ENCODE data around the gene NEURL1B.

NEURL1B gene

GRCh38 chr5:172611913-172612312, 29.1 kb upstream of the NEURL1B start:
- H3K9ac ChIP-seq (ENCODE audit: low read length) = no peak overlapping the region
- no peaks in the 10 kb centered on the region for H3K4me1 ChIP-seq (ENCODE audit: insufficient read depth, low read length)
- no peak overlapping the region for H3K27ac ChIP-seq (ENCODE audit: low read depth, low read length)
- H3K4me3 ChIP-seq (ENCODE audit: low read depth in 1 of 2, low read length in 2 of 2) = no peak overlapping the region
- H3K27me3 ChIP-seq (ENCODE audit: control insufficient read depth in 1 of 2, insufficient read depth in 2 of 2, low read length in 2 of 2) = no peaks in the 10 kb centered on the region
- no peaks in the 10 kb centered on the region for H3K36me3 ChIP-seq (ENCODE audit: insufficient read depth, low read length)
- no peaks in the 10 kb centered on the region for H3K9me3 ChIP-seq (ENCODE audit: low read length)

- no peaks in the 10 kb centered on the region for H3K4me1 ChIP-seq (ENCODE audit: insufficient read depth, low read length)
- H3K27me3 ChIP-seq (ENCODE audit: control insufficient read depth in 1 of 2, insufficient read depth in 2 of 2, low read length in 2 of 2) = no peaks in the 10 kb centered on the region
- no peak overlapping the region for H3K4me3 ChIP-seq (ENCODE audit: low read depth in 1 of 2, low read length in 2 of 2)
- H3K27ac ChIP-seq (ENCODE audit: low read depth, low read length) = no peak overlapping the region
- H3K9ac ChIP-seq (ENCODE audit: low read length) = no peak overlapping the region
- no peaks in the 10 kb centered on the region for H3K36me3 ChIP-seq (ENCODE audit: insufficient read depth, low read length)
- H3K9me3 ChIP-seq (ENCODE audit: low read length) = no peaks in the 10 kb centered on the region
These were observed 28.3 kb upstream of the NEURL1B start for GRCh38 chr5:172612771-172613170.

GRCh38 chr5:172616136-172616535, 24.9 kb upstream of the NEURL1B start:
- Histone ChIP-seq H3K4me1 (ENCODE audit: insufficient read depth, low read length) (no peaks in the 10 kb centered on the region), H3K4me3 (ENCODE audit: low read depth in 1 of 2, low read length in 2 of 2) (no peak overlapping the region), H3K9me3 (ENCODE audit: low read length) (no peaks in the 10 kb centered on the region), H3K27me3 (ENCODE audit: control insufficient read depth in 1 of 2, insufficient read depth in 2 of 2, low read length in 2 of 2) (no peaks in the 10 kb centered on the region), H3K27ac (ENCODE audit: low read depth, low read length) (no peak overlapping the region), H3K36me3 (ENCODE audit: insufficient read depth, low read length) (no peaks in the 10 kb centered on the region), H3K9ac (ENCODE audit: low read length) (no peak overlapping the region)

- Histone ChIP-seq H3K9me3 (ENCODE audit: low read length) (no peaks in the 10 kb centered on the region), H3K36me3 (ENCODE audit: insufficient read depth, low read length) (no peaks in the 10 kb centered on the region), H3K4me3 (ENCODE audit: low read depth in 1 of 2, low read length in 2 of 2) (no peak overlapping the region), H3K4me1 (ENCODE audit: insufficient read depth, low read length) (no peaks in the 10 kb centered on the region), H3K27ac (ENCODE audit: low read depth, low read length) (no peak overlapping the region), H3K27me3 (ENCODE audit: control insufficient read depth in 1 of 2, insufficient read depth in 2 of 2, low read length in 2 of 2) (no peaks in the 10 kb centered on the region), H3K9ac (ENCODE audit: low read length) (no peak overlapping the region)
These were observed 24.3 kb upstream of the NEURL1B start for GRCh38 chr5:172616730-172617129.

- no peak overlapping the region for H3K4me3 ChIP-seq (ENCODE audit: low read depth in 1 of 2, low read length in 2 of 2)
- H3K36me3 ChIP-seq (ENCODE audit: insufficient read depth, low read length) = no peaks in the 10 kb centered on the region
- no peak overlapping the region for H3K27ac ChIP-seq (ENCODE audit: low read depth, low read length)
- H3K9ac ChIP-seq (ENCODE audit: low read length) = no peak overlapping the region
- H3K4me1 ChIP-seq (ENCODE audit: insufficient read depth, low read length) = no peaks in the 10 kb centered on the region
- no peaks in the 10 kb centered on the region for H3K27me3 ChIP-seq (ENCODE audit: control insufficient read depth in 1 of 2, insufficient read depth in 2 of 2, low read length in 2 of 2)
- H3K9me3 ChIP-seq (ENCODE audit: low read length) = no peaks in the 10 kb centered on the region
These were observed 23.2 kb upstream of the NEURL1B start for GRCh38 chr5:172617817-172618216.

GRCh38 chr5:172618574-172619365, 22.3 kb upstream of the NEURL1B start:
- H3K9ac ChIP-seq (ENCODE audit: low read length) = no peak overlapping the region
- no peaks in the 10 kb centered on the region for H3K9me3 ChIP-seq (ENCODE audit: low read length)
- H3K4me3 ChIP-seq (ENCODE audit: low read depth in 1 of 2, low read length in 2 of 2) = no peak overlapping the region
- no peaks in the 10 kb centered on the region for H3K4me1 ChIP-seq (ENCODE audit: insufficient read depth, low read length)
- no peaks in the 10 kb centered on the region for H3K27me3 ChIP-seq (ENCODE audit: control insufficient read depth in 1 of 2, insufficient read depth in 2 of 2, low read length in 2 of 2)
- H3K36me3 ChIP-seq (ENCODE audit: insufficient read depth, low read length) = no peaks in the 10 kb centered on the region
- no peak overlapping the region for H3K27ac ChIP-seq (ENCODE audit: low read depth, low read length)

- Histone ChIP-seq H3K27ac (ENCODE audit: low read depth, low read length) (no peak overlapping the region), H3K4me3 (ENCODE audit: low read depth in 1 of 2, low read length in 2 of 2) (no peak overlapping the region), H3K9ac (ENCODE audit: low read length) (no peak overlapping the region), H3K27me3 (ENCODE audit: control insufficient read depth in 1 of 2, insufficient read depth in 2 of 2, low read length in 2 of 2) (no peaks in the 10 kb centered on the region), H3K9me3 (ENCODE audit: low read length) (no peaks in the 10 kb centered on the region), H3K36me3 (ENCODE audit: insufficient read depth, low read length) (no peaks in the 10 kb centered on the region), H3K4me1 (ENCODE audit: insufficient read depth, low read length) (no peaks in the 10 kb centered on the region)
These were observed 20.6 kb upstream of the NEURL1B start for GRCh38 chr5:172620506-172620905.

- H3K9ac ChIP-seq (ENCODE audit: low read length) = no peak overlapping the region
These were observed 18.7 kb upstream of the NEURL1B start for GRCh38 chr5:172622091-172623046.

GRCh38 chr5:172623313-172623980, 17.6 kb upstream of the NEURL1B start:
- H3K9me3 ChIP-seq (ENCODE audit: low read length) = no peaks in the 10 kb centered on the region
- no peaks in the 10 kb centered on the region for H3K4me1 ChIP-seq (ENCODE audit: insufficient read depth, low read length)
- no peak overlapping the region for H3K9ac ChIP-seq (ENCODE audit: low read length)
- H3K27me3 ChIP-seq (ENCODE audit: control insufficient read depth in 1 of 2, insufficient read depth in 2 of 2, low read length in 2 of 2) = no peaks in the 10 kb centered on the region
- H3K27ac ChIP-seq (ENCODE audit: low read depth, low read length) = no peak overlapping the region
- H3K4me3 ChIP-seq (ENCODE audit: low read depth in 1 of 2, low read length in 2 of 2) = no peak overlapping the region
- H3K36me3 ChIP-seq (ENCODE audit: insufficient read depth, low read length) = no peaks in the 10 kb centered on the region

More at GRCh38 chr5:172622091-172623046, 18.7 kb upstream of the NEURL1B start:
- Histone ChIP-seq H3K36me3 (ENCODE audit: insufficient read depth, low read length) (no peaks in the 10 kb centered on the region), H3K4me1 (ENCODE audit: insufficient read depth, low read length) (no peaks in the 10 kb centered on the region), H3K27ac (ENCODE audit: low read depth, low read length) (no peak overlapping the region), H3K27me3 (ENCODE audit: control insufficient read depth in 1 of 2, insufficient read depth in 2 of 2, low read length in 2 of 2) (no peaks in the 10 kb centered on the region), H3K9me3 (ENCODE audit: low read length) (no peaks in the 10 kb centered on the region), H3K4me3 (ENCODE audit: low read depth in 1 of 2, low read length in 2 of 2) (no peak overlapping the region)

- Histone ChIP-seq H3K27ac (ENCODE audit: low read depth, low read length) (no peak overlapping the region), H3K9me3 (ENCODE audit: low read length) (no peaks in the 10 kb centered on the region), H3K36me3 (ENCODE audit: insufficient read depth, low read length) (no peaks in the 10 kb centered on the region), H3K4me1 (ENCODE audit: insufficient read depth, low read length) (no peaks in the 10 kb centered on the region), H3K9ac (ENCODE audit: low read length) (no peak overlapping the region), H3K27me3 (ENCODE audit: control insufficient read depth in 1 of 2, insufficient read depth in 2 of 2, low read length in 2 of 2) (no peaks in the 10 kb centered on the region), H3K4me3 (ENCODE audit: low read depth in 1 of 2, low read length in 2 of 2) (no peak overlapping the region)
These were observed 16.7 kb upstream of the NEURL1B start for GRCh38 chr5:172624083-172624995.
